A673 (cell line): Measurements from ENCODE around the gene ARHGEF1.

Source experiments
- CTCF ChIP-seq: fragments of 300-800, 200-600 bp; sonication (generic); conservative IDR thresholded peaks from 2 replicates; pipeline ENCODE4 v1.5.1; 2017; ENCODE audit warnings: low read depth, mild to moderate bottlenecking, antibody characterized with exemption, low read length, moderate library complexity, mixed read lengths
- EZH2 ChIP-seq: fragments of 200-600 bp; sonication (generic); IDR thresholded peaks from 2 replicates; pipeline ENCODE4 v1.6.1; 2017; ENCODE audit warnings: borderline replicate concordance, low read depth, mild to moderate bottlenecking, mixed read lengths, antibody characterized with exemption, low read length; ENCODE audit not compliant: poor library complexity, severe bottlenecking

- TF ChIP-seq CTCF = no peak
- TF ChIP-seq EZH2 = no peak
These were observed 43.2 kb downstream of the ARHGEF1 start for GRCh38 chr19:41926028-41926762.
